Activated effector memory CD4-positive, alpha-beta T cell treated with Interleukin-2 at 50 U/mL for 16 hours (primary cell): ENCODE data around the gene ZNF469.
"Not testable (repeated sequence)": the region's sequence is repeated elsewhere in the genome, so short reads cannot be mapped to it uniquely, and the experiment has no call there.

Experiments used
- DNase-seq: peaks from one replicate; pipeline ENCODE4 v3.0.0-alpha.2; 2020

The ZNF469 gene

DNA sequence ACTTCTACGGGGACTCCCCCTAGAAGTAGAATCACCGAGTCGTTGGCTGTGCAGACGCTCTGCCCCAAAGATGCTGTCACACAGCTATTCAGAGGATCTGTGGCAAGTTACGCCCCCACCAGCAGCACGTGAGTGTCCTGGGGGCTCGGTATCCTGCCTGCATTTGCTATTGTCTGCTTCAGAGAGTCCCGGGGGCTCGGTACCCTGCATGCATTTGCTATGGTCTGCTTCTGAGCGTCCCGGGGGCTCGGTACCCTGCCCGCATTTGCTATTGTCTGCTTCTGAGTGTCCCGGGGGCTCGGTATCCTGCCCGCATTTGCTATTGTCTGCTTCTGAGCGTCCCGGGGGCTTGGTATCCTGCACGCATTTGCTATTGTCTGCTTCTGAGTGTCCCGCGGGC is 23.8 kb upstream of the ZNF469 start:
- DNase-seq, result no peak

DNA sequence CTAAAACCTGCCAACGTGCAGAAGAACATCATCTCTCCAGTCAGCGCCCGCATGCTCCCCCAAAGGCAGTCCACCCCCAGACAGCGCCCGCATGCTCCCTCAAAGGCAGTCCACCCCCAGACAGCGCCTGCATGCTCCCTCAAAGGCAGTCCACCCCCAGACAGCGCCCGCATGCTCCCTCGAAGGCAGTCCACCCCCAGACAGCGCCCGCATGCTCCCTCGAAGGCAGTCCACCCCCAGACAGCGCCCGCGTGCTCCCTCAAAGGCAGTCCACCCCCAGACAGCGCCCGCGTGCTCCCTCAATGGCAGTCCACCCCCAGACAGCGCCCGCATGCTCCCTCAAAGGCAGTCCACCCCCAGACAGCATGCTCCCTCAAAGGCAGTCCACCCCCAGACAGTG is 22.4 kb upstream of the ZNF469 start:
- DNase-seq, result not testable (repeated sequence)

DNA sequence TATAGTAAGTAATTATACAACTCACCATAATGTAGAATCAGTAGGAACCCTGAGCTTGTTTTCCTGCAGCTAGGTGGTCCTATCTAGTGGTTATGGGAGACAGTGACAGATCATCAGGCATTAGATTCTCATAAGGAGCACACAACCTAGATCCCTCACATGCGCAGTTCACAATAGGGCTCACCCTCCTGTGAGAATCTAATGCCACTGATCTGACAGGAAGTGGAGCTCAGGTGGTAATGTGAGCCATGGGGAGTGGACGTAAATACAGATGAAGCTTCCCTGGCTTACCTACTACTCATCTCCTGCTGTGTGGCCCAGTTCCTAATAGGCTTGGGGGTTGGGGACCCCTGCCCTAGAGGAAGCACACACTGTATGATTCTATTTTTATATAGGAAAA is 21.8 kb upstream of the ZNF469 start:
- DNase-seq, result no peak

GRCh38 chr16:88361775-88362174 is 21.0 kb upstream of the ZNF469 start:
- DNase-seq, result no peak

- no peak for DNase-seq
Measured at GRCh38 chr16:88363239-88363891, 19.4 kb upstream of the ZNF469 start.

DNA sequence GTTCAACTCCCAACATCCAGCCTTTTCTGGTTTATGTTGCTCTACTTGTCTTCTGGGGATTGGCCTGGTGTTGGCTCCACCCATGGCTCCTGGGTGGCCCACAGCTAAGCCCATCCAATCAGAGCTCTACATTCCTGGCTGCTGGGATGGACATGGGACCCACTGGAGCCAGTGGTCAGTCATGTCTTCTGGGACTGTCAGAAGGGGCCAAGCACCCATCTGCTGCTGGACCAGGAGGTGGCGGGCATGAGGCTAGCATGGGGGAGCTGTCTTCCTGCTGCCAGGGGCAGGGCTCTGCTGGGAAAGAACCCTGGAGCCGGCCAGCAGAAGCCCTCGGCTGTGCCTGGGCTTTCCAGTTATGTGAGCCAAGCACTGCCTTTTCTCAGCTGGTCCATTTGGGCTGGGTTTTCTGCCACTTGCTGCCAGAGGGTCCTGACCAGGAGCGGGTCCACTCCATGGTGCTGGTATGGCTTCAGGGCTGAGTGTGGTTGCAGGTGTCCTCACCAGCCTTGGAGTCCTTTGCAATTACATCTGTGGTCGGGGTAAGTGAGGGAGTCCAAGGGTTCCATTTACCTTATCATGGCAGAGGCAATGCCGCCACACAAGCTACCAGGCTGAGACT is 17.4 kb upstream of the ZNF469 start:
- no peak for DNase-seq

DNA sequence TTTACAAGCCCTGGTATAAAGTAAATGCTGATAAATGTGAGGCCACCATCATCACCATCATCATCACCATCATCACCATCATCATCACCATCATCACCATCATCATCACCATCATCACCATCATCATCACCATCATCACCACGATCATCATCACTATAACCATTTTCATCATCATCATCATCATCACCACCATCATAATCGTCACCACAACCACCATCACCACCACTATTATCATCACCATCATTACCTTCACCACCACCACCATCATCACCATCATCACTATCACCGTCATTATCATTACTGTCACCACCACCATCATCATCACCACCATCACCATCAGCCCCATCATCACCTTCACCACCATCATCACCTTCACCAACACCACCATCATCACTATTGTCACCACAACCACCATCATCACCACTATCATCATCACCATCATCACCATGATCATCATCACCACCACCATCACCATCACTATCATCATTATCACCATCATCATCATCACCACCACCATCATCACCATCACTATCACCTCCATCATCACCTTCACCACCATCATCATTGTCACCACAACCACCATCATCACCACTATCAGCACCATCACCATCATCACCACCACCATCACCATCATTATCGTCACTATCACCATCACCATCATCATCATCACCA is 16.6 kb upstream of the ZNF469 start:
- DNase-seq, result no peak

GRCh38 chr16:88366704-88367047 is 16.1 kb upstream of the ZNF469 start:
- no peak for DNase-seq

- DNase-seq, result no peak
Measured at GRCh38 chr16:88367560-88367959, 15.2 kb upstream of the ZNF469 start.

DNA sequence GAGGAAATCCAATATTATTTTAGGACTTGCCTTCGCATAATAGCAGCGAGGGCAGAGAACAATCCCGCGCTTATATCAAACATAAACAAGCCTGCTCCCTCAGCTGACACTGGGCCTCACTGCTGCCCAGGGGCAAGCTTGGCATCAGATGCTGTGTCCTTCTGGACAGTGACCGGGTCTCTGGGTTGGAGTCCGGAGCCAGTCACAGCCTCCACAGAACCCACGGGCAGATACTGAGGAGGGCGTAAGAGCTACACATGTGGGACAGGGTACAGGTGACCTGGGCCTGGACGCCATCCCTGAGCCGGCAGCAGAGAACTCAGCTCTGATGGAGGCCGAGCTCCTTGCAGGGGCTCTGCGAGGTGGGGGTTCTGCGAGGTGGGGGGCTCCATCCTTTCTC is 14.7 kb upstream of the ZNF469 start:
- DNase-seq, result no peak

DNA sequence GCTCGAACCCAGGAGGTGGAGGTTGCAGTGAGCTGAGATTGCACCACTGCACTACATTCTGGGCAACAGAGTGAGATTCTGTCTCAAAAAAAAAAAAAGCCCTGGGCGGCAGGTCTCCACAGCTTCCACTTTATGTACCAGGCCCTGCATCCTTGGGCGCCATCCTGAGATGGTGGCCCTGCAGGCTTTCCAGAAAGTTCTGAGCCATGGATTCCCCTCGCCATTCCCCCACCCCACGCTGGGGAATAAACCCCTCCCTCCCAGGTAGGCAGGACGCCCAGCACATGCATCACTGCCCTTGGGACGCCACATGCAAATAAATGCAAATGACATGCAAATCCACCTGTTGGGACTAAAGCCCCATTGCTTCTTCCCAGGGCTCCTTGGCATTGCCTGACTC is 13.8 kb upstream of the ZNF469 start:
- no peak for DNase-seq

DNA sequence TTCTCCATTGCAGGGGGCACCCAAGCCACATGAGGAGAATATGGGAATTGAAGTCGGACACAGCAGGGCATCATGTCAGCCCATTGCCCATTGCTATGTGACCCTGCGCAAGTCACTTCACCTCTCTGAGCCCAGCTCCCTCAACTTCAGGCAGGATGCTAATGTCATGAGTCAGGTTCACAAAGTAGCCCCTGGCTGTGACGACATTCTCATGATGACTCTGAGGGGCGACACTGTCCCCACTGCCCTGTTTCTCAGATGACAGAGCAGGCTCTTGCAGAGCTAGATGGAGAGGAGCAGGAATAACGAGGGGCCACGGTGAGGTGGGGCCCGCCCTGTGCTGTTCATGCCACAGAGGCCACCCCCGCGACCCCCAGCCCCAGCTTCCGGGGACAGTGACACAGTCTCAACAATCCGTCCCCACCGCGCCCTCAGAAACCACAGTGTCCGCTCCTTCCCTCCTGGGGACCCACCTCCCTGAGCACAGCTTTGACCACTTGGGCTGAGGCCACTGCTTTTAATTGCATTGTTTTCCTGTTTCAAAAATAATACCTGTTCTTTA is 13.2 kb upstream of the ZNF469 start:
- DNase-seq, result no peak

- DNase-seq, result no peak
Measured at GRCh38 chr16:88370365-88370764, 12.4 kb upstream of the ZNF469 start.

DNA sequence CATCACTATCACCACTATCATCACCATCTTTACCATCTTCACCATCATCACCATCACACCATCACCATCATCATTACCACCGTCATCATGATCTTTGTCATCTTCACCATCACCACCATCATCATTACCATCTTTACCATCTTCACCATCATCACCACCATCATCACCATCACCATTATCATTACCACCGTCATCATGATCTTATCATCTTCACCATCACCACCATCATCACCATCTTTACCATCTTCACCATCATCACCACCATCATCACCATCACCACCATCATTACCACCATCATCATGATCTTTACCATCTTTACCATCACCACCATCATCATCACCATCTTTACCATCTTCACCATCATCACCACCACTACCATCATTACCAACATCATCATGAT is 10.2 kb upstream of the ZNF469 start:
- no peak for DNase-seq

DNA sequence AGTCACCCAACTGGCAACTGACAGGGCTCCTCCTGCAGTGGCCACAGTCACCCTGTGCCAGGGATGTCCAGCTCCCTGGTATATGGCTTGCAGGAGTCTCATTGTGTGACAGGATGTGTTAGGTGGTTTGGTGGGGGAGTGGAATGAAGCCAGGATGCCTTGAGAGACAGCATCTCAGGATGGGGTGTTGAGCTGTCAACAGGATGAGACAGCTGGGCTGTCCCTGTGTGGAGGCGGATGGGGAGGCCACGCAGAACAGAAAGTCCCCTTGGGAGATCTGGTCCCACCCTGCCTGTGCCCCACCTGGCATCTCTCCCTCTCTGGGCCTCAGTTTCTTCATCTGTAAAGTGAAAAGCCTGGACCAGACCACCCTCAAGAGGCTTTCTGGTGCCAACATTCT is 9.5 kb upstream of the ZNF469 start:
- no peak for DNase-seq

DNA sequence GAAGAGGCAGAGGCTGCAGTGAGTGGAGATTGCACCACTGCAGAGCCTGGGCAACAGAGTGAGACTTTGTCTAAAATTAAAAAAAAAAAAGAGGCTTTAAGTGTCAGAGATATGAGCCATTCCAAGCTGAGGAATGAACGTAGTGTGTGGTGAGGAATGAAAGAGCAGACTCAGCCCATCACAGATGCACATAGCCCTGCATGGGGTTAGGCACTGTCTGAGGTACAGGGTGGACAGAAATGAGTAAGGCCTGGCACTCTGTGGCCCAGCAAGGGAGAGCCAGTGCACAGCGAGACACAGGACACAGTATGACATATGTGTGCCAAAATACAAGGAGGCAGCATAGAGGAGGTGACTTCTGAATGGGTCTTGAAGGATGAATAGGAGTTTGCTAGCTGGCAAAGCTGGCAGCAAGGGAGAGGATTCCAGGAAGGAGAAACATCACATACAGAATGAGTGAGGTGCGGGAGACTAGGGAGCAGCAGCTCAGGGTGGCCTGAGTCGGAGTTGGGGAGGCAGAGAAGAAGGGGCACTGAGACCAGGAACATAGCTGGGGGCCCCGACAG is 8.7 kb upstream of the ZNF469 start:
- no peak for DNase-seq

- DNase-seq, result no peak
Measured at GRCh38 chr16:88374736-88375135, 8.0 kb upstream of the ZNF469 start.

- no peak for DNase-seq
Measured at GRCh38 chr16:88375236-88375975, 7.4 kb upstream of the ZNF469 start.

GRCh38 chr16:88375996-88376834 is 6.5 kb upstream of the ZNF469 start:
- DNase-seq, result no peak

DNA sequence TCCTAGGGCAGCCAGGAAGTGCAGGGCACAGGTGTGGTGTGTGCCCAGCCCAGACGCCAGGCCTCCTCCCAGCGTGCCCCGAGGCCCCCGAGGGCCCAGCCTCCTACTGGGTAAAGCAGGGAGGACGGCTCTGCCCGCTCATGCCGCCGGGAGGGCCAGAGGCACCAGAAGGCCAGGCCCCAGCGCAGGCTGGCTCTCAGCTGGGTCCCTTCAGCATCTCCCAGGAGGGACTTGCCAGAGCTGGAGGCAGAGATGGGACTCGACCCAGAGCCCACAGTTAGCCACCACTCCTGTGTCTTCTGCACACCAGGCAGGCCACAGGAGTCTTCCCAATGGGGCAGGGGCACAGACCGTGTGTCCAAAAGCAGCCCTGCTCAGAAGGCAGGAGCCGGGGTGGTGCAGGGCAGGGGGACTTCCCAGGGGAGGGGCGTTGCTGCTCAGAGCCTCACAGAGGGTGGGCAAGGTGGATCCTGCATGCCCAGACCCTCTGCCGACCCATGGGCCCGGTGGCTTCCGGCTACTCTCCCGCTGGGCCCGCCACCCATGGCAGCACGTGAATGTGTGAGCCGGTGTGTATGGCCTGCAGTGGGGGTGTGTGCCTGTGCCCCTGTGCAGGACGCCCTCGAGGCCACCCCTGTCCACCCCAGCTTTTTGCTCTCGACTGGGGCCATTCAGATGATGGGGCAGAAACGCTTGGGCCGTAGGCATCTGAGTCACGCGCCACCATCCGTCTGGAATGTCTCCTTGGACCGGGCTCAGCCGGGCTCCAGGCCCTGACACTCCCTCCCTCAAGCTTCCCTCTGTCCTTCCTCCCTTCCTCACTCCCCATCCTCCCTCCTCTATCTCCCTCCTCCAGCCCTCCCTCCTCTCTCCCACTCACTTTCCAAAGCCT is 5.7 kb upstream of the ZNF469 start:
- no peak for DNase-seq

DNA sequence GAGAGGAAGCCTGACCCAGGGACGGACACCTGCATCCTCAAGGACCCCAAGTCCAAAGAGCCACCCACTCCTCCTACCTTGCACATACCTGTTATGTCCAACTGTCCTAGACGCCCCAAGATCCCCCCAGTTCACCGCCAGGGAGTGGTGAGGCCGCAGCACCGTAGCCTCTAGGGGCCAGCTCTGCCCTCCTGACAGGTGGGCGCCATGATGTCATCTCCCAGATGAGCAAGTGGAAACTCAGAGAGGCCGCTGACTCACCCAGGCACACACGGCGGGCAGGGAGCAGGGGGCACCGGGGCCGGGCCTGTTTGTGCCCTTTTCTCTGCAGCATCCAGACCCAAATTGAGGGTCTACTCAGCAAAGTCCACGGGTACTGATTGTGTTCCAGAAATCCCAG is 4.8 kb upstream of the ZNF469 start:
- DNase-seq, result no peak
